ENCODE results near the gene PCCA.

PCCA gene

DNA sequence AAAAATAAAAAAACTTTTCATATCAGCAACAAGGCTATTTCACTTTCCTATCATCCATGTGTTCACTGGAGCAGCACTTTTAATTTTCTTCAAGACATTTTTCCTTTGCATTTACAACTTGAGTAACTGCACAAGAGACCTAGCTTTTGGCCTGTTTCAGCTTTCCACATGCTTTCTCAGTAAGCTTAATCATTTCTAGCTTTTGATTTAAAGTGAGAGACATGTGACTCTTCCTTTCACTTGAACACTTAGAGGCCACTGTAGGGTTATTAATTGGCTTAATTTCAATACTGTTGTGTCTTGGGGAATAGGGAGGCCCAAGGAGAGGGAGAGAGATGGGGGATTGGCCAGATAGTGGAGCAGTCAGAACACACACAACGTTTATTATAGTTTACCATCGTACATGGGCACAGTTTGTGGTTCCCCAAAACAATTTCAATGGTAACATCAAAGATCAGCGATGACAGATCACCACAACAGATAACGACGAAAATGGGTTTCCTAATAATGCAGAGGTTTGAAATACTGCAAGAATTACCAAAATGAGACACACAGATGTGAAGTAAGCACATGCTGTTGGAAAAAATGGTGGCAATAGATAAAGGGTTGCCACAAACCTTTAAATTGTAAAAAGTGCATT lies 382.1 kb downstream of the PCCA start:
- no peak for DNase-seq (ENCODE audit: low spot score)

DNA sequence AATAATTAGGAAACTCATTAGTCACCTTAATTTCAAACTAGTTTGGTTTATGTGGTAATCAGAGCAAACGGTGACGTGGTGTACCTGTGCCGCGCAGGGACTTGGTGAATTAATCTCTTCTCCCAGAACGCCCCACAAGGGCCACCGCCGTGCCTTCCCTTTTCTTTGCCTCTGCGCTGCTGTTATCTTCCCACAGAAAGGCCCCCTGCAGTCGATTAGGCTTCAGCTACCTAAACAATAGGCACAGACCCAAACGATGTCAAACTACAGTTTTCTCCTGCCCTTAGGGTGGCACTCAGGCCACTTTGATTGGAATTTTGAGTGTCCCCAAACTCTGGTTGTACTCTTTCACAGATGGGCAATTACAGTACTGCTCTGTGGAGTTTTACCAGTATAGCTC lies 384.2 kb downstream of the PCCA start:
- DNase-seq (ENCODE audit: low spot score), result no peak

DNA sequence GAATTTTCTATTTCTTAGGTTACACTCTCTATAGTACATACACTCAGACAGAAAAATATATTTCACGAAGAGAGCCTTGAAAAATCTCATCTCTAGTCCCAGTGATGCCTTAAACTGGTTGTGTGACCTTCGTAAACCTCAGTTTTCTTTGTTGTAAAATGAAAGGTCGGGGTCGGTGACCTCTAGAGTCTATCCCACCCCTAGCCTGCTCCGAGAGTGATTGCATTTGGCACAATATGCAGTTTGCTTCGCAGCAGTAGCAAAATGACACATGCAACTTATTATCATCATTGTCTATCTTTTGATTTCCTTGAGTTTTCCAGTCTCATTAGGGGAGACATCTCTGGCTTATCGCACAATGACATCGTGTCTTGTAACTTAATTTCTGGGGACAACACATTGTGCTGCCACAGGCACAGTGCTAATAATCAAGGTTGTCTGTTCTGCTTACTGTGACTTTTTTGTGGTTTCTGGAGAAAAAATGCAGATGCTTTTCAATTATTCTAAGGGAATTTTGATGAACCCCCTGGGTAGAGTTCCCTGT lies 384.7 kb downstream of the PCCA start:
- no peak for DNase-seq (ENCODE audit: low spot score)

DNA sequence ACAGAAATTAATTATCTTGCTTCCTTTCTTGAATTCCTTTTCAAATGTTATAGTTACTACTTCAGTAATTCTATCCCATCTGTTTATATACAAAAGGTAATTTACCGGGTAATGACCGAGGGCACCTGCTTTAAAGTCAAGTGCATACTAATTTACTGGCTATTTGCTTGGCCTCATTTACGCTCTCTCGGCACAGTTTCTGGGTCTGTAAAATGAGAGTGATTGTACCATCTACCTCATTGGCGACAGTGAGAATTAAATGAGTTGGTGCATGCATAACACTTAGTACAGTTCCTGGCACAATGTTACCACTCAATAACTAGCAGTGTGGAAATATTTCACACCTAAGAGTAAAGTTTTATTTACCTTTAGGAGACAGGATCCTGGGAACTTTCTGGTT lies 388.1 kb downstream of the PCCA start:
- no peak for DNase-seq (ENCODE audit: low spot score)

DNA sequence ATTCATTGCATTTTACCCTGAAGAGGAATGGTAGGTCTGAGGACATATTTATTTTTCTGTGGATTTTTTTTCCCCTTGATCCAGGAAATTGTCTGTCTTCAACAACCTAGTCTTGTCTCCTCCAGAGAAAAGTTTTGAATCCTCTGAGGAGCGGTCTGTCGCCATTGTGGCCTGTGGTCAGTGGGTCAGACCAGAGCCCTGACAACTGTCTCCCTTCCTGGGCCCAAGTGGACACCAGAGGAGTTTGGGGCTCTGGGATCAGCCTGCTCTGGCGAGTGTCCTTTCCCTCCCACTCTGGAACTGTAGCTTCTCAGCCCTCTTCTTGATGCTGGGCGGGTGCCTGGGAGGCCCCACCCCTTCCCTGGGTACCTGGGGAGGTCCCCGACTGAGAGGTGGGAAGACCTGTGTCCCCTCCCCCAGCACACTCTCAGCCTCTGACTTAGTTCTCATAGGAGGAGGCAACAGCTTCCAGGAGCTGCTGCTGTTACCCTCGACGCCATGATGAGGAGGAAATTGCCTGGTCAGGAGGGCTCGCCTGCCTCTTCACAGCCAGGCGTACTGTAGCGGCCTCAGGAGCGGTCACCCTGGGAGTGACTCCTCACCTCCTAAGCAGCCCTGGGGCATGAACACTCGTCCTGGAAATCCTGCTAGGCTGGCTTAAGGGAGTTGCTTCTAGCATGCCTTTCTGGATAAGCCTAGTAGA lies 389.4 kb downstream of the PCCA start:
- no peak for DNase-seq (ENCODE audit: low spot score)

DNA sequence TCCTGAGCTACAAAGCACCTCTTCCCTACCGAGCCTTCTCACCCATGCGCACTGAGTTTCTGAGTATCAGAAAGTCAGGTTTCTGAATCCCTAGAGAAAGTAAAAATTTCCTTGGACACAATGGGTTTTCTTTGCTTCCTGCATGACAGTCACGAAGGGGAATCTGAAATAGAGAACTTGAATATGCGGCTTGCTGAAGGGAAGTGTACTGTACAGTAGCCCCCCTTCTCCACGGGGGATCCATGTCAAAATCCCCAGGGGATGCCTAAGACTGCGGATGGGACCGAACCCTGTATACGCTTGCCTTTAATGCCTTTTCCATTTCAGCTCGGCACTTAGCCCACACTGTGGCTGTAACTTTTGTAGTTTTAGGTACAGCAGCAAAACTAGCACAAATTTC lies 391.8 kb downstream of the PCCA start:
- DNase-seq (ENCODE audit: low spot score), result no peak

- DNase-seq (ENCODE audit: low spot score), result no peak
These were observed 394.2 kb downstream of the PCCA start for GRCh38 chr13:100483139-100483538.

DNA sequence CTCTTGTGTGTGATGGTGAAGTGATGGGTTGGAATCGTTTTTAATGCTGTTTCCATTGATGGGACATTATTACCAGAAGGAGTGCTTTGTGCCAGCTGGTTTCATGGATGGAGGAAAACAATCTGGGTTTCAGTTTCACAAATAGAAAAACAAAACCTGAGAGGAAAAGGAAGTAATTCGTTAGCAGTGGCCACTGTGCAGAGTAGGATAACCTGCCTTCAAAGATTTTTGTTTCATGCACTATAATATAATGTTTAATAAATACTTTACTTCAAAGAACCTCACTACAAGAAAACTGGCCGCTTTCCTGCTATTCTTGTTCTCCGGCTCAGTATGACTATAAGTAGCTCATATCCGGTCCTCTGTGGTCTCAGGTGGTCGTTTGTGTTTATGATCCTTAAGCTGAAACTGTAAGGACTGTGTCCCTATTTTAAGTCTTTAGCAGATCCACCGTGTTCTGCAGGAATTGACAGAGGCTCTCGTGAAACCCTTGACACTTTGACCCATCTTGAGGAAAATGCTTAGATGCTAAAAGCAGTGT lies 395.0 kb downstream of the PCCA start:
- DNase-seq (ENCODE audit: low spot score), result no peak

DNA sequence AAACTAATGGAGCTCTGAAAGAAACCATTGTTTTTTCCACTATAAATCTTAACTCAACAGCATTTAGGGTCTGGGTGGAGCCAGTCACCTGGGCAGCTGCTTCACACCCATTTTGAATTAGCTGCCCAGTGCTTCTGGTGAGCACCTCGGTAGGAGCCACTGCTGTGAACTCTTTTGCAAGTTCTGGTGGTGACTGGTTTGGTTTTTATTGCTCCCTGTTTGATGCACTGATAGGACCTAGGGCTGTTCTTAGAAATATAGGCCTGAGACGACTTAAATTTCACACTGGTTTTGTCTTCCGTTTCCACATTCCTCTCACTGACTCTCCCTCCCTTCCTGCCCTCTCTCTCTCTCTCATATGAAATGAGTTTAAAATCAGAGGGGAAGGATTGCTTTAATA lies 395.8 kb downstream of the PCCA start:
- no peak for DNase-seq (ENCODE audit: low spot score)

DNA sequence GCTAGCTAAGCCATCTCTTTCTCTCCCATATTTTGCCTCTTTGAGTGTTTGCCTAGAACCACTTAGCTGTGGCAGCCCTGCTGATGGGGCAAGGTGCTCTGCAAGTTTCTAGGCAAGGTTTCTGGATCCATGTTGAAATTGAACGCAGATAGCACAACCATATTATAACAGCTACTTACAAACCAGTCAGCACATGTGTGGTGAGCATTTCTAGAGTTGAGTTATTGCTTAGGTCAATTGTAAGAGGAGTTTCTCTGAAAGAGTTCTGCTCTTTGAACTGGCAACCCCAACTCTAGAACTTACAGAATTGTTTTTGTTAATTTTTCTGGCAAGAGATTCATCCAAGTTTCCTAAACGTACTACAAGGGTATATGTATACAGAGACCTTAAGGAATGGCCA lies 396.4 kb downstream of the PCCA start:
- DNase-seq (ENCODE audit: low spot score), result no peak

GRCh38 chr13:100490692-100491091 lies 401.8 kb downstream of the PCCA start:
- DNase-seq (ENCODE audit: low spot score), result no peak

DNA sequence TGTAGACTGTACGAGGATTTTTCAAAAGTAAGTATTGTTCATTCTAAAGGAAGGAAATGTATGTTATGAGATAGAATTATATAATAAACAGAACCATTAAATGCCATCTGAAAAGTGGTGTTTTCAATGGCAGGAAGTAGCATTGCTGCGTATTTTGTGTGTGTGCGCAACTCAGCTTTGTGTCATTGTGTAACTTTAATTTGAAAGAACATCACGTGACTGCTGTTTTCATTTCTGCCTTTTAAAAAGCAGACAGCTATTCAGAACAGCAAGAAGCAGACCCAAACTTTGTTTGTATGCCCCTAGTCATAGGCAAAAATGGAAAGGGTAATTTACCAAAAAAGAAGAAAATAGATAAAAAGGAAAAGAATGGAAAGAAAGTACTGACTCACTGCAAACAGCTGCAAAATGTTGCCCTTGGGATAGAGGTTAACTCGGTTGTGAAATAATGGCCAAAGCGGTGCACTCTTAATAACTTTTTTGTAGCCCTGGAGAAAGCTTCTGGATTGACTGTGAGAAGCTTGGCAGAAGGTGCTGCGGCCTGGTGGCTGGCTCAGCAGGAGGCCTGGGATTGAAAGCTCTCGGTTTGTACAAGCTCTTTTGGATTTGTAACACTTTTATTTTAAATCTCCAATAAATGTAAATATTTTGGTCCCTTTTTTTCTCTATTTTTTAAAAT lies 402.4 kb downstream of the PCCA start:
- no peak for DNase-seq (ENCODE audit: low spot score)

- no peak for DNase-seq (ENCODE audit: low spot score)
These were observed 404.5 kb downstream of the PCCA start for GRCh38 chr13:100493418-100493817.

DNA sequence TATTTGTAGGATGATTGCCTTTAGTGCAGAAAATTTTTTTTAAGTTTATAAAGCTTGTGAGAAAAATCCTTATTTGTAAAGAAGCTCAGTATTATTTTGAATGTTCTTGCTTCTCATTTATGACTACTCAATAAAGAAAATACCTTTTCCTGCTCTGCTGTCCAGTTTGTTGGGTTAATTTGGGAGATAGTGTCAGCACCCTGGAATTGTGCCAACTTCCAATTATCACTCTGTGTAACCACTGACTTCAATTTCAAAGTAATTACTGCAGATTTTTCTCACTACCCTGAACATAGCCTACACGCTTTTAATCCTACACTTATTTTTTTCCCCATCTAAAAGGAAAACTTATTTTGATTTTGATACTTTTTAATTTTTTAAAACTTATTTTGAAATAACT lies 406.6 kb downstream of the PCCA start:
- DNase-seq (ENCODE audit: low spot score), result no peak

DNA sequence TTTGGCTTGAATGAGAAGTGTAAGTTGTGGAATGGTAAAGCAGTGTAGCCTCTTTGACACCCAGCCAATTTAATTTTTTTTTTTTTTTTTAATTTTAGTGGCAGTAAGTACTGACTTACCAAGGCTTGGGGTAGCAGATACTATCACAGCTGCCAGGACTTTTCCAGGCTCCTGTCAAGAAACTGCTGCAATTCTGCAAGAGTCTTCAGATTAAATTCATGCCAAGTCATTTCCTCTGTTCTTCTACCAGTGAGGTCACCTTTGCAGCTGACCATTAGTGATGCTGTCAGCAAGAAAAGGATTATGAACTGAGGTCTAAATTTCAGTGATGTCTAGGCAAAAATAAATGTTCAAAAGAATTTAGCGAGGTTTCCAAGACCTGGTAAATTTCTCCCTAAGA lies 408.5 kb downstream of the PCCA start:
- DNase-seq (ENCODE audit: low spot score), result no peak

- no peak for DNase-seq (ENCODE audit: low spot score)
These were observed 413.6 kb downstream of the PCCA start for GRCh38 chr13:100502446-100502845.

DNA sequence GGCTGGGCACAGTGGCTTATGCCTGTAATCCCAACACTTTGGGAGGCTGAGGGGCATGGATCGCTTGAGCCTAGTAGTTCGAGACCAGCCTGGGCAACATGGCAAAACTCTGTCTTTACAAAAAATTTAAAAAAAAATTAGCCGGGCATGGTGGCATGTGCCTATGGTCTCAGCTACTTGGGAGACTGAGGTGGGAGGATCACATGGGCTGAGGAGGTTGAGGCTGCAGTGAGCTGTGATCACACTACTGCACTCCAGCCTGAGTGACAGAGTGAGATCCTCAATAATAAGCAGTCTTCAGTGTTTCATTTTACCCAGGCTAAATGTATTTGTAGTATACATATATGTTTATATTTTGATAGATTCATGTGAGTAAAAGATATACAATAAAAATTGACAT lies 414.7 kb downstream of the PCCA start:
- no peak for DNase-seq (ENCODE audit: low spot score)

DNA sequence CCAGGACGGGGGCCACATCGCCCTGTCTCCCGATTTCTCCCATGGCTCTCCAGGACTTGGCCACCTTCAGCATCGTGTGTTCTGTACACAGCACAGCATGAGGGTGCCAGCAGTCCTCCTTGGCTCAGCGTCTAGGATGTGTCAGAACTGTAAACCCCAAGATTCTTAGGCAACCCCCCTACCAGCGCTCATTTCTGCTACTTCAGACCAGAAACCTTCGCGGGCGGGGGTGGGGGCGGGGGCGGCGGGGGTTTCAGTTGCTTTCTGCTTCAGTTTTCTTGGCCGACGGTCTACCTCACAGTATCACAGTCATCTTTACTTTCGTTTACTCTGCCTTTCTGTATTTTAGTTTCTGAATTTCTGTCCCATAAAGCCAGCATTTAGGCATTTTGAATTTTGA lies 417.3 kb downstream of the PCCA start:
- no peak for DNase-seq (ENCODE audit: low spot score)

GRCh38 chr13:100506600-100507422 lies 417.9 kb downstream of the PCCA start:
- DNase-seq (ENCODE audit: low spot score), result no peak

DNA sequence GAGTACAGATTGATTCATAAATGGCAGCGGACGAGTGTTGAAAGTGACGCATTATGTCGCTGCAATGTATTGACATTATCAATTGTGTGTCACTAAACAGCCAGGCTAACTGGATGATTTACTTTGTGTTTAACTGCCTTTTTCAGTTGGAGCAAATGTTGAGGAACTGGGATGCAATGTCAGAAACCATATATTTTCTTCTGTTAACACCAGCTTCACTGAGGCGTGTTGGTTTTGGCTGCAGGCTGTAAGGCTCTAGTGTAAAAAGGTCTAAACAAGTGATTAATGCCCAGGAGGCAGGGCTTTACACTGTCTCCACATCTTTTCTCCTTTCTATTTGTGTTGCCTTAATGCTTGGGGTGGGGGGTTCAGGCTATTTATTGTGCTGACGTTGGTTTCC lies 419.6 kb downstream of the PCCA start:
- no peak for DNase-seq (ENCODE audit: low spot score)

DNA sequence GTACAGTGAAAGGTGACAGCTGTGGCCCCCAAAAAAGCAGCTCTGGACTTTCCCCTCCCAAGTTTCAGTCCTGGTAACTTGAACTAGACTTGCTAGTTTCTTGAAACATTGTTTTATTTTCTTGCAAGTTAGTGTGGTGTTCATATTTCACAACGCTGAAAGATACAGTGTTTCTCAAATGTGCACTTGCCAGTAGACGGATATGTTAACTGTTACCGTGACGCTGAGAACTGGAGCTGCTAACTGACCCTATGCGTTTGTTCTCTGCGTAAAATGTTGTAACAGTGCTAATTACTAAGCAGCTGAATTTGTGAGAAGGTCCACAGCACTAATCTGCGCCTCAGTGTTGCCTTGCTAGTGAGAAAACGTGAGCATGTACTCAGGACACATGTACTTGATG lies 420.1 kb downstream of the PCCA start:
- DNase-seq (ENCODE audit: low spot score), result no peak

Measured in putamen (tissue), 1 donor.